ENCODE measurements around the gene FIS1.
"Not testable (repeated sequence)": the region's sequence is repeated elsewhere in the genome, so short reads cannot be mapped to it uniquely, and the experiment has no call there.

FIS1 gene

GRCh38 chr7:101288439-101288838 lies 43.6 kb upstream of the FIS1 start:
- no peak for TF ChIP-seq CTCF (IDR thresholded peaks at IDR 0.05; ENCODE audit: insufficient read depth, low read length, poor library complexity, severe bottlenecking)
- Histone ChIP-seq H3K4me3 (replicated peaks; ENCODE audit: low read depth, low read length) (no peak overlapping the region), H3K27me3 (replicated peaks; ENCODE audit: control insufficient read depth, insufficient read depth, low read length) (no peaks in the 10 kb centered on the region; the same call in 1 of the 2 replicates), H3K36me3 (ENCODE audit: control insufficient read depth, insufficient read depth, low read length) (no peaks in the 10 kb centered on the region)
- DNase-seq (ENCODE audit: extremely low read depth, insufficient read length) = no peak

GRCh38 chr7:101287032-101287431 lies 42.2 kb upstream of the FIS1 start:
- no peaks in the 10 kb centered on the region for H3K36me3 ChIP-seq (ENCODE audit: control insufficient read depth, insufficient read depth, low read length)
- H3K4me3 ChIP-seq (replicated peaks; ENCODE audit: low read depth, low read length) = no peak overlapping the region
- no peak for DNase-seq (ENCODE audit: extremely low read depth, insufficient read length)
- no peaks in the 10 kb centered on the region; the same call in 1 of the 2 replicates for H3K27me3 ChIP-seq (replicated peaks; ENCODE audit: control insufficient read depth, insufficient read depth, low read length)
- TF ChIP-seq CTCF (IDR thresholded peaks at IDR 0.05; ENCODE audit: insufficient read depth, low read length, poor library complexity, severe bottlenecking) = no peak

GRCh38 chr7:101285880-101286279 lies 41.0 kb upstream of the FIS1 start:
- not testable (repeated sequence) for DNase-seq (ENCODE audit: extremely low read depth, insufficient read length); H3K27me3 ChIP-seq (replicated peaks; ENCODE audit: control insufficient read depth, insufficient read depth, low read length); H3K4me3 ChIP-seq (replicated peaks; ENCODE audit: low read depth, low read length)

GRCh38 chr7:101285171-101285570 lies 40.3 kb upstream of the FIS1 start:
- H3K27me3 ChIP-seq (replicated peaks; ENCODE audit: control insufficient read depth, insufficient read depth, low read length) = no peaks in the 10 kb centered on the region
- no peaks in the 10 kb centered on the region for H3K36me3 ChIP-seq (ENCODE audit: control insufficient read depth, insufficient read depth, low read length)
- no peak for DNase-seq (ENCODE audit: extremely low read depth, insufficient read length)
- no peak overlapping the region for H3K4me3 ChIP-seq (replicated peaks; ENCODE audit: low read depth, low read length)
- no peak for TF ChIP-seq CTCF (IDR thresholded peaks at IDR 0.05; ENCODE audit: insufficient read depth, low read length, poor library complexity, severe bottlenecking)

More at GRCh38 chr7:101285880-101286279, 41.0 kb upstream of the FIS1 start:
- H3K36me3 ChIP-seq (ENCODE audit: control insufficient read depth, insufficient read depth, low read length) = not testable (repeated sequence)

- not testable (repeated sequence) for DNase-seq (ENCODE audit: extremely low read depth, insufficient read length); H3K36me3 ChIP-seq (ENCODE audit: control insufficient read depth, insufficient read depth, low read length); H3K27me3 ChIP-seq (replicated peaks; ENCODE audit: control insufficient read depth, insufficient read depth, low read length); H3K4me3 ChIP-seq (replicated peaks; ENCODE audit: low read depth, low read length)
Measured at GRCh38 chr7:101280912-101281311, 36.0 kb upstream of the FIS1 start.

GRCh38 chr7:101278461-101279292 lies 33.8 kb upstream of the FIS1 start:
- Histone ChIP-seq H3K36me3 (ENCODE audit: control insufficient read depth, insufficient read depth, low read length) (no peaks in the 10 kb centered on the region), H3K27me3 (replicated peaks; ENCODE audit: control insufficient read depth, insufficient read depth, low read length) (no peaks in the 10 kb centered on the region), H3K4me3 (replicated peaks; ENCODE audit: low read depth, low read length) (no peak overlapping the region)
- TF ChIP-seq CTCF (IDR thresholded peaks at IDR 0.05; ENCODE audit: insufficient read depth, low read length, poor library complexity, severe bottlenecking) = no peak
- DNase-seq (ENCODE audit: extremely low read depth, insufficient read length) = no peak
